Osteocyte (in vitro differentiated cells): ENCODE measurements around the gene IKZF1. TPM values are rescaled to one million over a fixed set of nuclear protein-coding genes. Genes with fewer than 3 reads are reported as not detected.

Experiments
- DNase-seq: peaks from one replicate; pipeline ENCODE4 v3.0.0; 2021; ENCODE audit warnings: mixed read lengths; ENCODE audit not compliant: unreplicated experiment; ENCODE audit errors: extremely low spot score
- H3K27ac Mint-ChIP-seq: one replicate; pipeline ENCODE4 v1.8.0; 2021; ENCODE audit warnings: mild to moderate bottlenecking, mixed read lengths; ENCODE audit not compliant: unreplicated experiment
- H3K27me3 Mint-ChIP-seq: one replicate; pipeline ENCODE4 v1.8.0; 2021; ENCODE audit warnings: mixed read lengths; ENCODE audit not compliant: unreplicated experiment
- H3K36me3 Mint-ChIP-seq: one replicate; pipeline ENCODE4 v1.8.0; 2021; ENCODE audit warnings: mixed read lengths; ENCODE audit not compliant: unreplicated experiment
- H3K4me1 Mint-ChIP-seq: one replicate; pipeline ENCODE4 v1.8.0; 2021; ENCODE audit warnings: mixed read lengths; ENCODE audit not compliant: unreplicated experiment
- H3K4me3 Mint-ChIP-seq: one replicate; pipeline ENCODE4 v1.8.0; 2021; ENCODE audit warnings: mild to moderate bottlenecking, moderate library complexity, mixed read lengths; ENCODE audit not compliant: unreplicated experiment
- H3K9me3 Mint-ChIP-seq: one replicate; pipeline ENCODE4 v1.8.0; 2021; ENCODE audit warnings: mixed read lengths; ENCODE audit not compliant: unreplicated experiment
- CTCF ChIP-seq: fragments of 200-600 bp; sonication (generic); IDR thresholded peaks from 2 replicates; pipeline ENCODE4 v1.5.0; 2021; ENCODE audit warnings: antibody characterized with exemption, mild to moderate bottlenecking, moderate library complexity
- total RNA-seq: library from RNA; stranded (reverse); gene quantifications from 2 replicates; pipeline ENCODE4 v1.2.1, GENCODE V29; 2021

The IKZF1 gene
- total RNA-seq, 1 donor from 2014 or later, result not detected

GRCh38 chr7:50427518-50427917 is 123.0 kb downstream of the IKZF1 start:
- H3K9me3 Mint-ChIP-seq, result no peaks in the 10 kb centered on the region

GRCh38 chr7:50428911-50429310 is 124.4 kb downstream of the IKZF1 start:
- Mint-ChIP-seq H3K27ac (no peak overlapping the region), H3K4me3 (no peak overlapping the region), H3K27me3 (no peaks in the 10 kb centered on the region), H3K4me1 (no peaks in the 10 kb centered on the region), H3K36me3 (no peaks in the 10 kb centered on the region), H3K9me3 (no peaks in the 10 kb centered on the region)
- DNase-seq, result no peak
- no peak for TF ChIP-seq CTCF

More at GRCh38 chr7:50427518-50427917, 123.0 kb downstream of the IKZF1 start:
- Mint-ChIP-seq H3K27me3 (no peaks in the 10 kb centered on the region), H3K27ac (no peak overlapping the region), H3K36me3 (no peaks in the 10 kb centered on the region), H3K4me1 (no peaks in the 10 kb centered on the region), H3K4me3 (no peak overlapping the region)
- no peak for TF ChIP-seq CTCF
- DNase-seq, result no peak

- Mint-ChIP-seq H3K27ac (no peak overlapping the region), H3K4me1 (peaks cover 10% of the 10 kb centered on the region), H3K36me3 (no peaks in the 10 kb centered on the region), H3K27me3 (no peaks in the 10 kb centered on the region), H3K4me3 (no peak overlapping the region), H3K9me3 (no peaks in the 10 kb centered on the region)
- no peak for TF ChIP-seq CTCF
- no peak for DNase-seq
These were observed 126.8 kb downstream of the IKZF1 start for GRCh38 chr7:50431316-50431715.

- H3K9me3 Mint-ChIP-seq, result no peaks in the 10 kb centered on the region
- no peak overlapping the region for H3K4me3 Mint-ChIP-seq
- no peaks in the 10 kb centered on the region for H3K36me3 Mint-ChIP-seq
- H3K27me3 Mint-ChIP-seq, result no peaks in the 10 kb centered on the region
- peaks cover 15% of the 10 kb centered on the region for H3K4me1 Mint-ChIP-seq
- no peak overlapping the region for H3K27ac Mint-ChIP-seq
- no peak for TF ChIP-seq CTCF
- no peak for DNase-seq
These were observed 127.3 kb downstream of the IKZF1 start for GRCh38 chr7:50431722-50432305.

GRCh38 chr7:50436133-50436806 is 131.8 kb downstream of the IKZF1 start:
- H3K4me1 Mint-ChIP-seq, result peaks cover 18% of the 10 kb centered on the region
- peak overlapping the region; percentile 65 for H3K27ac Mint-ChIP-seq
- no peak overlapping the region for H3K4me3 Mint-ChIP-seq
- no peak for TF ChIP-seq CTCF
- H3K27me3 Mint-ChIP-seq, result no peaks in the 10 kb centered on the region
- peaks cover 4% of the 10 kb centered on the region for H3K9me3 Mint-ChIP-seq
- peaks cover 3% of the 10 kb centered on the region for H3K36me3 Mint-ChIP-seq
- no peak for DNase-seq
